T-cell (primary cell): ENCODE measurements around the gene SYNDIG1. TPM values are rescaled to one million over a fixed set of nuclear protein-coding genes. Genes with fewer than 3 reads are reported as not detected.

Experiments
- ATAC-seq, 4 experiments: fragments of 200-7000 bp in 3 of 4; fragments of 150-1000 bp in 1 of 4; cut with Tn5 transposase; replicated peaks in 1 of 4; 1 replicate in 3 of 4; 2 replicates in 1 of 4; pipeline ENCODE4 v1.10.0; 2021; ENCODE audit warnings: moderate library complexity in 3 of 4, mild to moderate bottlenecking in 2 of 4, moderate number of reproducible peaks in 1 of 4
- CTCF ChIA-PET, 2 donors: fragments of 300-600 bp; sonication (Branson Sonifier 250); formaldehyde crosslinking; loops; one replicate each; lab custom pipeline; 2022; ENCODE audit warnings: antibody characterized with exemption in 2 of 2; lab: Charles Lee
- POLR2A ChIA-PET, 2 donors: fragments of 300-600 bp; sonication (Branson Sonifier 250); formaldehyde crosslinking; loops; one replicate each; lab custom pipeline; 2022; ENCODE audit warnings: antibody characterized with exemption in 2 of 2; lab: Charles Lee
- DNase-seq, 35 experiments: peaks; one replicate each; pipeline versions ENCODE4 v3.0.0 to v3.0.0-alpha.2; 2013 to 2023
- H3K27ac ChIP-seq: one replicate; pipeline ENCODE4 v1.5.1; 2013; ENCODE audit warnings: low read length
- H3K27me3 ChIP-seq, 2 experiments: replicated peaks in 1 of 2; 1 replicate in 1 of 2; 2 replicates in 1 of 2; pipeline versions ENCODE4 v1.6.1 to v1.7.0; 2013; ENCODE audit warnings: low read length in 1 of 2, mixed read lengths in 1 of 2; ENCODE audit not compliant: control insufficient read depth in 2 of 2, insufficient read depth in 2 of 2; ENCODE audit errors: extremely low read depth in 1 of 2
- H3K36me3 ChIP-seq, 2 donors: 1 replicate in 1 of 2; 2 replicates in 1 of 2; pipeline versions ENCODE4 v1.6.1 to v1.7.0; 2013; ENCODE audit warnings: low read length in 1 of 2; ENCODE audit not compliant: control insufficient read depth in 2 of 2, insufficient read depth in 1 of 2; ENCODE audit errors: extremely low read depth in 1 of 2
- H3K4me1 ChIP-seq, 2 experiments: 1 replicate in 1 of 2; 2 replicates in 1 of 2; pipeline versions ENCODE4 v1.6.1 to v1.7.0; 2013; ENCODE audit warnings: low read length in 2 of 2, mixed read lengths in 1 of 2; ENCODE audit not compliant: insufficient read depth in 2 of 2, control insufficient read depth in 1 of 2; ENCODE audit errors: extremely low read depth in 1 of 2
- H3K4me3 ChIP-seq, 2 donors: 1 replicate in 1 of 2; 2 replicates in 1 of 2; pipeline versions ENCODE4 v1.5.1 to v1.7.0; 2013; ENCODE audit warnings: mild to moderate bottlenecking in 2 of 2, low read length in 1 of 2, moderate library complexity in 1 of 2; ENCODE audit not compliant: control insufficient read depth in 1 of 2; ENCODE audit errors: extremely low read depth in 1 of 2
- H3K9me3 ChIP-seq: 2 replicates; pipeline ENCODE4 v1.7.0; 2013
- H3K27ac Mint-ChIP-seq, 2 donors: one replicate each; pipeline ENCODE4 v1.8.0; 2020 to 2021; ENCODE audit warnings: mild to moderate bottlenecking in 2 of 2, mixed read lengths in 2 of 2
- H3K27me3 Mint-ChIP-seq, 2 donors: one replicate each; pipeline ENCODE4 v1.8.0; 2021 to 2022; ENCODE audit warnings: mixed read lengths in 2 of 2
- H3K36me3 Mint-ChIP-seq: one replicate; pipeline ENCODE4 v1.8.0; 2021; ENCODE audit warnings: mixed read lengths
- H3K4me1 Mint-ChIP-seq, 3 donors: one replicate each; pipeline ENCODE4 v1.8.0; 2020 to 2022; ENCODE audit warnings: mixed read lengths in 3 of 3, mild to moderate bottlenecking in 1 of 3
- H3K4me3 Mint-ChIP-seq, 3 donors: one replicate each; pipeline ENCODE4 v1.8.0; 2020 to 2022; ENCODE audit warnings: mild to moderate bottlenecking in 3 of 3, mixed read lengths in 3 of 3, moderate library complexity in 3 of 3
- H3K9me3 Mint-ChIP-seq, 3 donors: one replicate each; pipeline ENCODE4 v1.8.0; 2020 to 2022; ENCODE audit warnings: mixed read lengths in 3 of 3
- WGBS: methylation state at CpG from one replicate; pipeline ENCODE4 v1.1.5; 2013; ENCODE audit warnings: missing lambda C conversion rate; ENCODE audit not compliant: insufficient coverage; 5-methylcytosine and 5-hydroxymethylcytosine counted together
- total RNA-seq, 35 experiments: library from RNA in 6 of 35; stranded (reverse) in 6 of 35; fragments of 120-200 nt in 1 of 35; gene quantifications; one replicate each; pipeline versions ENCODE4 v1.2.1 to v1.2.4 and lab custom pipeline; 2013 to 2026

SYNDIG1 gene
- total RNA-seq, 5 donors from 2014 or later (not counting 1 experiment from before 2014, with no cell fraction given), result not detected

- H3K9me3 Mint-ChIP-seq, result peaks cover 0 to 6% (median 0%) of the 10 kb centered on the region in 3 donors
- CTCF ChIA-PET, result no interaction called here
- Histone ChIP-seq H3K4me3 (no peak overlapping the region), H3K4me1 (no peaks in the 10 kb centered on the region), H3K36me3 (no peaks in the 10 kb centered on the region), H3K9me3 (no peaks in the 10 kb centered on the region), H3K27ac (no peak overlapping the region), H3K27me3 (peaks cover 0 to 9% of the 10 kb centered on the region in 2 experiments)
- no peaks in the 10 kb centered on the region for H3K4me1 Mint-ChIP-seq
- WGBS, result 83% methylated on average over 1 of the region's 1 CpG
- no peaks in the 10 kb centered on the region for H3K36me3 Mint-ChIP-seq
- no peak overlapping the region for H3K27ac Mint-ChIP-seq
- ATAC-seq (no peak), DNase-seq (no peak)
- POLR2A ChIA-PET, result no interaction called here
- H3K4me3 Mint-ChIP-seq, result no peak overlapping the region
- peaks cover 4 to 6% of the 10 kb centered on the region in 2 donors for H3K27me3 Mint-ChIP-seq
Observed at GRCh38 chr20:24529369-24529719, 59.9 kb downstream of the SYNDIG1 start.

- Histone ChIP-seq H3K4me1 (no peaks in the 10 kb centered on the region), H3K27me3 (peaks cover 0 to 10% of the 10 kb centered on the region in 2 experiments), H3K27ac (no peak overlapping the region), H3K9me3 (no peaks in the 10 kb centered on the region), H3K36me3 (no peaks in the 10 kb centered on the region), H3K4me3 (no peak overlapping the region)
- POLR2A ChIA-PET, result no interaction called here
- no peak overlapping the region for H3K27ac Mint-ChIP-seq
- no peaks in the 10 kb centered on the region for H3K36me3 Mint-ChIP-seq
- H3K4me3 Mint-ChIP-seq, result no peak overlapping the region
- peaks cover 0 to 6% (median 0%) of the 10 kb centered on the region in 3 donors for H3K9me3 Mint-ChIP-seq
- WGBS, result no CpG with 5 or more reads among the region's 2 CpGs
- DNase-seq (no peak), ATAC-seq (no peak)
- H3K27me3 Mint-ChIP-seq, result peaks cover 4 to 6% of the 10 kb centered on the region in 2 donors
- no peaks in the 10 kb centered on the region for H3K4me1 Mint-ChIP-seq
- CTCF ChIA-PET, result no interaction called here
Observed at GRCh38 chr20:24530131-24530680, 60.8 kb downstream of the SYNDIG1 start.

GRCh38 chr20:24531202-24531601 lies 61.8 kb downstream of the SYNDIG1 start:
- Histone ChIP-seq H3K4me3 (no peak overlapping the region), H3K27me3 (peaks cover 0 to 13% of the 10 kb centered on the region in 2 experiments), H3K27ac (no peak overlapping the region), H3K9me3 (no peaks in the 10 kb centered on the region), H3K36me3 (no peaks in the 10 kb centered on the region), H3K4me1 (no peaks in the 10 kb centered on the region)
- ATAC-seq (no peak), DNase-seq (no peak)
- POLR2A ChIA-PET, result no interaction called here
- CTCF ChIA-PET, result no interaction called here
- no CpG with 5 or more reads among the region's 4 CpGs for WGBS
- no peaks in the 10 kb centered on the region for H3K4me1 Mint-ChIP-seq
- H3K9me3 Mint-ChIP-seq, result peaks cover 0 to 6% (median 0%) of the 10 kb centered on the region in 3 donors
- H3K4me3 Mint-ChIP-seq, result no peak overlapping the region
- H3K36me3 Mint-ChIP-seq, result no peaks in the 10 kb centered on the region
- peaks cover 4 to 6% of the 10 kb centered on the region in 2 donors for H3K27me3 Mint-ChIP-seq
- no peak overlapping the region for H3K27ac Mint-ChIP-seq

- no peaks in the 10 kb centered on the region for H3K4me1 Mint-ChIP-seq
- peaks cover 4 to 6% of the 10 kb centered on the region in 2 donors for H3K27me3 Mint-ChIP-seq
- ATAC-seq (no peak), DNase-seq (no peak)
- peaks cover 0 to 13% of the 10 kb centered on the region in 2 experiments for H3K27me3 ChIP-seq
- no peaks in the 10 kb centered on the region for H3K9me3 ChIP-seq
- ChIA-PET CTCF (no interaction called here), POLR2A (no interaction called here)
- H3K9me3 Mint-ChIP-seq, result peaks cover 0 to 6% (median 0%) of the 10 kb centered on the region in 3 donors
- WGBS, result 77% methylated on average over 4 of the region's 6 CpGs
- no peak overlapping the region for H3K27ac Mint-ChIP-seq
- H3K36me3 Mint-ChIP-seq, result no peaks in the 10 kb centered on the region
- no peaks in the 10 kb centered on the region for H3K36me3 ChIP-seq
- no peak overlapping the region for H3K27ac ChIP-seq
- H3K4me3 Mint-ChIP-seq, result no peak overlapping the region
- no peaks in the 10 kb centered on the region for H3K4me1 ChIP-seq
- H3K4me3 ChIP-seq, result no peak overlapping the region
Observed at GRCh38 chr20:24531631-24532419, 62.4 kb downstream of the SYNDIG1 start.

- Mint-ChIP-seq H3K36me3 (no peaks in the 10 kb centered on the region), H3K27ac (no peak overlapping the region), H3K4me1 (no peaks in the 10 kb centered on the region), H3K27me3 (peaks cover 3 to 6% of the 10 kb centered on the region in 2 donors), H3K9me3 (peaks cover 0 to 6% (median 0%) of the 10 kb centered on the region in 3 donors), H3K4me3 (no peak overlapping the region)
- ATAC-seq (no peak), DNase-seq (no peak)
- 77% methylated on average over 6 of the region's 8 CpGs for WGBS
- H3K4me1 ChIP-seq, result no peaks in the 10 kb centered on the region
- CTCF ChIA-PET, result no interaction called here
- peaks cover 0 to 13% of the 10 kb centered on the region in 2 experiments for H3K27me3 ChIP-seq
- H3K27ac ChIP-seq, result no peak overlapping the region
- H3K4me3 ChIP-seq, result no peak overlapping the region
- H3K36me3 ChIP-seq, result no peaks in the 10 kb centered on the region
- POLR2A ChIA-PET, result no interaction called here
- no peaks in the 10 kb centered on the region for H3K9me3 ChIP-seq
Observed at GRCh38 chr20:24533449-24533848, 64.0 kb downstream of the SYNDIG1 start.

GRCh38 chr20:24534282-24534681 lies 64.9 kb downstream of the SYNDIG1 start:
- Histone ChIP-seq H3K4me3 (no peak overlapping the region), H3K36me3 (no peaks in the 10 kb centered on the region), H3K4me1 (no peaks in the 10 kb centered on the region), H3K9me3 (no peaks in the 10 kb centered on the region), H3K27ac (no peak overlapping the region), H3K27me3 (peaks cover 0 to 13% of the 10 kb centered on the region in 2 experiments)
- ATAC-seq (no peak), DNase-seq (no peak)
- no peaks in the 10 kb centered on the region for H3K4me1 Mint-ChIP-seq
- 85% methylated on average over 9 of the region's 9 CpGs for WGBS
- H3K27me3 Mint-ChIP-seq, result peaks cover 3 to 6% of the 10 kb centered on the region in 2 donors
- ChIA-PET POLR2A (no interaction called here), CTCF (no interaction called here)
- peaks cover 0 to 6% (median 5%) of the 10 kb centered on the region in 3 donors for H3K9me3 Mint-ChIP-seq
- no peaks in the 10 kb centered on the region for H3K36me3 Mint-ChIP-seq
- no peak overlapping the region for H3K27ac Mint-ChIP-seq
- H3K4me3 Mint-ChIP-seq, result no peak overlapping the region
